HL-60 (cell line): Measurements from ENCODE around the gene FSTL4.

Source experiments
- DNase-seq, 2 experiments: peaks; one replicate each; pipeline ENCODE4 v3.0.0-alpha.2; 2010 to 2020; ENCODE audit warnings: low read depth in 1 of 2, low spot score in 1 of 2
- H3K27ac ChIP-seq: fragments of 250-450 bp; sonication (Bioruptor Pico); replicated peaks from 2 replicates; pipeline ENCODE4 v1.5.1; 2020; ENCODE audit warnings: mild to moderate bottlenecking, moderate library complexity
- H3K27me3 ChIP-seq: fragments of 250-450 bp; sonication (Bioruptor Pico); 2 replicates; pipeline ENCODE4 v1.5.1; 2021; ENCODE audit warnings: mild to moderate bottlenecking, moderate library complexity; ENCODE audit not compliant: insufficient read depth, poor library complexity, severe bottlenecking
- H3K4me3 ChIP-seq: replicated peaks from 2 replicates; pipeline ENCODE4 v1.5.1; 2011; ENCODE audit warnings: mild to moderate bottlenecking, control low read depth, low read length; ENCODE audit not compliant: insufficient read depth
- CTCF ChIP-seq: IDR thresholded peaks from one replicate; pipeline ENCODE4 v1.5.1; 2011; ENCODE audit warnings: low read length, control low read depth, inconsistent platforms; ENCODE audit not compliant: insufficient read depth
- GABPA ChIP-seq: IDR thresholded peaks from 2 replicates; pipeline ENCODE4 v1.6.1; 2012; ENCODE audit warnings: low read depth
- POLR2AphosphoS5 ChIP-seq: IDR thresholded peaks from 2 replicates; pipeline ENCODE4 v1.6.1; 2012; ENCODE audit warnings: low read depth
- REST ChIP-seq: IDR thresholded peaks from 2 replicates; pipeline ENCODE4 v1.6.1; 2012; ENCODE audit warnings: low read depth; ENCODE audit not compliant: insufficient replicate concordance
- SPI1 ChIP-seq: IDR thresholded peaks from 2 replicates; pipeline ENCODE4 v1.6.1; 2012; ENCODE audit warnings: low read depth, mild to moderate bottlenecking, borderline replicate concordance

Gene FSTL4

GRCh38 chr5:133562554-133562953 is 49.8 kb downstream of the FSTL4 start:
- no peak for TF ChIP-seq SPI1
- no peak for TF ChIP-seq REST
- TF ChIP-seq POLR2AphosphoS5: no peak
- Histone ChIP-seq H3K4me3 (no peak overlapping the region), H3K27me3 (no peaks in the 10 kb centered on the region), H3K27ac (no peak overlapping the region)
- DNase-seq: no peak

GRCh38 chr5:133559960-133560359 is 52.4 kb downstream of the FSTL4 start:
- DNase-seq: no peak
- Histone ChIP-seq H3K4me3 (no peak overlapping the region), H3K27ac (no peak overlapping the region), H3K27me3 (no peaks in the 10 kb centered on the region)
- TF ChIP-seq REST: no peak
- no peak for TF ChIP-seq SPI1
- TF ChIP-seq CTCF: no peak
- TF ChIP-seq GABPA: no peak
- no peak for TF ChIP-seq POLR2AphosphoS5

GRCh38 chr5:133556551-133556950 is 55.8 kb downstream of the FSTL4 start:
- H3K27ac ChIP-seq: no peak overlapping the region
- no peaks in the 10 kb centered on the region for H3K27me3 ChIP-seq
- TF ChIP-seq REST: no peak
- TF ChIP-seq SPI1: no peak
- TF ChIP-seq GABPA: no peak
- no peak for TF ChIP-seq CTCF
- no peak for TF ChIP-seq POLR2AphosphoS5
- no peak overlapping the region for H3K4me3 ChIP-seq
- DNase-seq: no peak

GRCh38 chr5:133554279-133554678 is 58.1 kb downstream of the FSTL4 start:
- no peak for TF ChIP-seq GABPA
- no peak for TF ChIP-seq SPI1
- no peak for TF ChIP-seq CTCF
- no peak for TF ChIP-seq POLR2AphosphoS5
- no peak for TF ChIP-seq REST
- Histone ChIP-seq H3K27ac (no peak overlapping the region), H3K4me3 (no peak overlapping the region), H3K27me3 (no peaks in the 10 kb centered on the region)
- DNase-seq: no peak
